Daoy (cell line): Measurements from ENCODE around the gene ANXA4. TPM values are rescaled to one million over a fixed set of nuclear protein-coding genes. Genes with fewer than 3 reads are reported as not detected.
"Not testable (repeated sequence)": the region's sequence is repeated elsewhere in the genome, so short reads cannot be mapped to it uniquely, and the experiment has no call there.

Experiments
- DNase-seq: peaks from one replicate; pipeline ENCODE4 v3.0.0-alpha.2; 2015; ENCODE audit warnings: low read depth
- total RNA-seq: library from RNA; depleted of rRNA; stranded (reverse); fragments of >200 nt; shearing (Covaris generic); gene quantifications from 2 replicates; pipeline ENCODE4 v1.2.3, GENCODE V29; 2014

The ANXA4 gene
- total RNA-seq, 1 experiment from 2014 or later: 7.0 TPM

DNA sequence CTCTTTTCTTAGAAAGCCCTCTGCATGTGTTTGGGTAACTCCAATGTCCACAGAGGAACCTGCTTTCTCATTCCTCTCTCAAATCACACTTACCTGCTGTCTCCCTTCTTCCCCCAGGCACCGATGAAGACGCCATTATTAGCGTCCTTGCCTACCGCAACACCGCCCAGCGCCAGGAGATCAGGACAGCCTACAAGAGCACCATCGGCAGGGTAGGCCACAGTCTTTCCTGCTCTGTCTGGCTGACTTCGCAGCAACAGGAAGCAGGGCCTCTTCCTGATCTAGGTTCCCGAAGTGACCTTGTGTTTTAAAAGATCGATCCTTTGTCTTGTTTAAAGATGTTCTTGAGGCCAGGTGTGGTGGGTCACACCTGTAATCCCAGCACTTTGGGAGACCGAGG is 62.5 kb downstream of the ANXA4 start:
- no peak for DNase-seq

DNA sequence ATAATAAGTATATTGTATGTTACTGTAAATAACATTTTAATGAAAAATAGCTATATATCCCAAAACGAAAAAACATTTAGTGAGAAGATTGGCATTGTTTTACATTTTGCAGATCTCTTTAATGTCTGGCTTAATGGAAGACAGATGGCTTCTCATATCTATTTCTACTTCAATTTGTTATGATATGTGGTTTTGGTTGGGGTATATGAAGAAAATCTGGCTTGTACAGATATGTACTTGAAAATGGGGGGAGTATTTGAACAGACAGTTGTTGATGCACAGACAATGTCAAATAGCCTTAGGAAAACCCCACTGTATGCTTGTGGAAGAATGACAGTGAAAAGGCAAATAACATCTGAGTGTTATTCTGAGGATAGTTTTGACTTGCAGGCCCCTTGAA is 64.0 kb downstream of the ANXA4 start:
- no peak for DNase-seq

DNA sequence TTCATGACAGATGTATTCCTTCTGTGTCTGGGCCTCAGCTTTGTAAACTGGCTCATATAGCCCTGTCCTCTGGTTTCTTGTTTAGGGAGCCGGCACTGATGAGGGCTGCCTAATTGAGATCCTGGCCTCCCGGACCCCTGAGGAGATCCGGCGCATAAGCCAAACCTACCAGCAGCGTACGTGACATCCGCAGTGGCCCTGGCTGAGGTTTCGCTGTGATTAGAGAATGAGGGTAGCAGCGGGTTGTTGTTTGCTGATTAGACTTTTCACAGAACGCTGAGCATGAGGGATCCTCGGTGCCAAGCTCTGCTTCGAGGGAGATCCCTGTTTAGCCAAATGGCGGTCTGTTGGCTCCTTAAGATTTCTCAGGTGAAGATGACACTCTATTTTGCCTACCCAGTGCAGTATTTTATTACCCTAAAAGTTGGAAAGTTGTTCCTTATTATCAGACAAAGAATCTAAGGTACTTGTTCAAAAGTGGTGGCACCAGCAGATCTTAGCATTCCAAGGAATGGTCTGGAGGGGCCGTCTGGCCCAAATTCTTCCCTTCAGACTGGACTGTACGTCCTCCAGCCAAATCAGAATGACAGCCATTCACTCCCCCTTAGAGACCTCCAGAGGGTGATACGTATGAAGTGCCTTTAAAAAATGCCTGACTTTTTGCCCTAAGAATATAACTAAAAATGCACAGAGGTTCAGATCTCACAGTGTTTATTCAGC is 66.0 kb downstream of the ANXA4 start:
- no peak for DNase-seq

DNA sequence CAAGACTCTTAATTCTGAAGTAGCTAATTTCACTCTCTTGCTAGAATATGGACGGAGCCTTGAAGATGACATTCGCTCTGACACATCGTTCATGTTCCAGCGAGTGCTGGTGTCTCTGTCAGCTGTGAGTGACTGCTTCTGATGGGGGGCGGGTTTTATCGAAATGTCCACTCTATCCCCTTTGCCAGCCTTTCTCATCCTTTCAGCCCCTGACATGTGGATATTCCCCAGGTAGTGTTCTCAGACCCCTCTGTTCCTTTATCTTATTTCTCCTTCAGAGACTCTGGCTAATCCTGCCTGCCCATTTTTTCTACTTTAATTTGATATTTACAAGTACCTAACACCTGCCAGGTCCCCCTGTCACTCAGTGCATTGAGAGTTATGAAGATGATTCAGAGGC is 68.6 kb downstream of the ANXA4 start:
- DNase-seq: no peak

DNA sequence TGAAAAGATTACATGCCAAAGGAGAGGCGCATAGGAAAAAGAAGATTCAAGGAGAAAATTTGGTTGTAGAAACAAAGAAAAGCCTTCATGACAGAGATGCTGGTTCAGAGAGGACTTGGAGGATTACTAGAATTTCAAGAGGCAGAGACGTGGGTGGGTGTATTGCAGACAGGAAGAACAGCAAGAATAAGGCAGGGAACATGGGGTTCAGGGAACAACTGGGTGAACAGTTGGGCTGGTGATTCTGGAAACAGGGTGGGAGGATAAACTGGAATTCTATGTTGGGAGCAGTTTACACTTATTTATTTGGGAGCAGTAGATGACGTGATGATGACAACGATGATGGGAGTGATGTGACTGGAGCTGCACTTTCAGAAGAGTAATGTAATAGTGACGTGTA is 69.1 kb downstream of the ANXA4 start:
- no peak for DNase-seq

DNA sequence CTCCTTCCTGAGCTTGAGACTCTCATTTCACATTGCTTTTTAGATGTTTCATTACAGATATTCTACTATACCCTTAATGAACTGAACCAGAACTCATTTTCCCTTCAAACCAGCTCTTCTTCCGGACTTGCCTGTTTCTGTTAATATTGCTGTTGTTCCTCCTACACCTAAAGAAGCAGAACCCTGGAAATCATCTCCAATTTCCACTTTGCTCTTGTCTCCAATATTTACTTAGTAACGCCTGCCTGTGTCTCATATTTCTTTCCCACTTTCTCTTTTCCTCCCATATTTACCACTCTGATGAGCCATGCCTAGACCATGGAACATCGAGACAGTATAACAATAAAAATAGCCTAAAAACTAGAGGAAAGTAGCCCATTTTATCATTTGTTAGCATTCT is 69.7 kb downstream of the ANXA4 start:
- DNase-seq: no peak

DNA sequence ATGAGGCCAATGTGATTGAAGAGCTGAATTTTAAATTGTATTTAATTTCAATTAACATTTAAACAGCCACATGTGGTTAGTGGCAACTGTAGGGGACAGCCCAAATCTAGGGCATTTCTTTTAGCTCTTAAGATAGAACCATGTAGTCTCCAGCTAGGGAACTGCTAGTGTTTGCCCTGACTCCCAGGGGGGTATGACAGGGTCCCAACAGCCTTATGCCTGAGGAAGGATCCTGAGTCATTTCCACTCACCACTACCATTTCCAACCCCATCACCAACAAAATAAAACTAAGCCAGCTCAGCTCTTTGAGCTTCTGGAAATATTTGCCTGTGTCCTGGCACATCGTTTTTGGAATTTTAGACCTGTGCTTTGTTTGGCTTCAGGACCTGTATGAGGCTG is 73.8 kb downstream of the ANXA4 start:
- peak; percentile 67 for DNase-seq

DNA sequence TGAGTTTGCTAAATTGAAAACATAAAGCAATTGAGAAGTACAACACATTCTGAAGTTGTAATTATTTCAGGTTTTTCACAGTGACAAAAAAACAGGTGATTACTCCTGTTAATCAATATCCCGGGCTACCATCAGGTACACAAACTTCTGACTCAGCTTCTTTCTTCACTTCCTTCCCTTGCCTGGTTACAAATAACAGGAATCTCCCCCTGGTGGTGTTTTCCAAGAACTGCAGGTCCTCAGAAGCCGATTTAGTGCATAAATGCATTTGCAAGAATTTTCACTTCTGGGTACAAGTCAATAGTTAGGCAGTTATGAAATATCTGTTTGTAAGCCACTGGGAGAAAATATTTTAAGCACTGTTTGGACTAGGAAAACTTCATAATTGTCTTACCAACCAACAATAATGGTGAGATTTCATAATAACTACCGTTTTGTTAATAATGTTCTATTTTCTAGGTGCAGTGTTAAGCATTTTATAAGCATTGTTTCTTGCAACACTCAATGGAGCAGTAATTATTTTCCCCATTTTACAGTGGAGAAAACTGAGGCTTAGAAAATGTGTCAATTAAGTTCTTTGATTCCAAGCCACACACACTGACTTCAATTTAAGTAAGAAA is 75.1 kb downstream of the ANXA4 start:
- DNase-seq: peak; percentile 68

DNA sequence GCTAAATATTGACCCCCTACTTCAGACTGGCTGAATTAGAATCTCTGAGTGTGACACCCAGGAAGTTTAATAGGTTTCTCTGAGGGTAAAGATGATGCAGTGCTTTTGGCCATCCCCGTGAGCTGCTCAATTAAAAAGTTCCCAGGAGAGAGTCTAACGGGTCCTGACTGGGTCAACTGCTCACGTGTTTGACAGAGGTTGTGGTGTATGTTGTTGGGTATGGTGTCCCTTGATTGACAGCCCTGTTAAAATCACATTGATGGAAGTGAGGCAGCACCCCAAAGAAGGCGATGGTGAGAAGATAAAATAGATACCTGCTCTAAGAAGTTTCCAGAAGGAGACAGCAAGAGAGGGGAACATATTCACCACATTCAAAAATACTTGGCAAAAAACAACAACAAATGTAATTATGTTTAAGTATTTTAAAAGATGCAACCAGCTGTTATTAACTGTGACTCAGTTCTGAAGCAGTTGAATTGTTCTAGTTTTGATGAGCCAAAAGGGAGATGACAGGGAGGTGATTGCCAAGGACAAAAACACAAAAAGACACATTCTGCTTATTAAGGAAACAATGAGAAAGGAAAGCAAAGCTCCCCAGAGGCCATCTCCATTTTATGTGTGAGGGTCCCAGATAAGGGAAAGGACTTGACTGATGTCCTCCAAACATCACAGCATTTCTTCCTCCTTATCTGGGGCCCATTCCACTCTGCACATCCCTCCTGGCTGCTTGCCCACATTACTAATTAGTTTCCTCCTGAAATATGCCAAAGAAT is 76.0 kb downstream of the ANXA4 start:
- DNase-seq: no peak

DNA sequence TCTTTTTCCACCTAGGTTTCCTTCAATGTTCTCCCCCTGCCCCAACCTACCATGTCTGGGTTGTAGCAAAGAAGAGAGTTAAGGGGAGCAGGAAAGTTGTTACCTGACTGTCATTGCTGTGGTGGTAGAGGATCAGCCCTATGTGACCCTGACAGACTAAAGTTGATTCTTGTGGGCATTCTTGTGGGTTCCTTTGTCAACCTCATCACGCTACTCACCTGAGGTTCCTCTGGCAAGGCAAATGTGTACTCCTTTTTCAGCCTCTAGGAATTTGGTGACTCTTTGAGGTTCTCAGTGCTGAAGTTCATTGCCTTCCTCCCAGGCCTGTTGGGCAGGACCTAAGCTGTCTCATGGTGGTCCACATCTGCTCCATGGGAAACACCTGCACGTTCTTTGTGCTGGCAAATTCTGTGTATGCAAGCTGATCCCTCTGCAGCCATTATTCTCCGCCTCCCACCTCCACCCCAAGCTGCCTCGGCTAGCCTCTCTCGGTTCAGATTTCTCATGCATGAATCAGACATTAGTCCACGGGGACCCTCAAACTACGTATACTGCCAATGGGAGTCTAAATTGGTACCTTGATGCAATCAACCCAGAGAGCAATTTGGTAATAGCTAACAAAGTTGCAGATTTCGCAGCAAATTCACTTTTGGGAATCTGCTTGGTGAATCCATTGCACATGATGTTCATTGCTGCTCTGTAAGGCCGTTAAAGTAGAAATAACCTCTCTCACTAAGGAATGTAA is 86.0 kb downstream of the ANXA4 start:
- DNase-seq: no peak

DNA sequence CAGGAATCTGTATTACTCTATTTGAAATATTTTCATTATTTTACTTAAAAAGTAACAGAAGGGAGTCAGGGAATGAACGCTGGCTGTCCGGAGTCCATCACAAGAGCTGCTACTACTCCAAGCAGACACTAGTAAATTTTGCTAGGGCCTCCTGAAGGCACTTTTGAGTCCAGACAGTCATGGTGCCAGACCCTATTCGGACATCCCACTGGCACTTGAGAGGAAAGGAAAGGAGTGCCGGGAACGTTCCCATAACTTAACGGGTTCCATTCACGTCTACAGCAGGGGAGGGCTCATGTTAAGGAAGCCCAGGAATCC is 87.0 kb downstream of the ANXA4 start:
- no peak for DNase-seq

DNA sequence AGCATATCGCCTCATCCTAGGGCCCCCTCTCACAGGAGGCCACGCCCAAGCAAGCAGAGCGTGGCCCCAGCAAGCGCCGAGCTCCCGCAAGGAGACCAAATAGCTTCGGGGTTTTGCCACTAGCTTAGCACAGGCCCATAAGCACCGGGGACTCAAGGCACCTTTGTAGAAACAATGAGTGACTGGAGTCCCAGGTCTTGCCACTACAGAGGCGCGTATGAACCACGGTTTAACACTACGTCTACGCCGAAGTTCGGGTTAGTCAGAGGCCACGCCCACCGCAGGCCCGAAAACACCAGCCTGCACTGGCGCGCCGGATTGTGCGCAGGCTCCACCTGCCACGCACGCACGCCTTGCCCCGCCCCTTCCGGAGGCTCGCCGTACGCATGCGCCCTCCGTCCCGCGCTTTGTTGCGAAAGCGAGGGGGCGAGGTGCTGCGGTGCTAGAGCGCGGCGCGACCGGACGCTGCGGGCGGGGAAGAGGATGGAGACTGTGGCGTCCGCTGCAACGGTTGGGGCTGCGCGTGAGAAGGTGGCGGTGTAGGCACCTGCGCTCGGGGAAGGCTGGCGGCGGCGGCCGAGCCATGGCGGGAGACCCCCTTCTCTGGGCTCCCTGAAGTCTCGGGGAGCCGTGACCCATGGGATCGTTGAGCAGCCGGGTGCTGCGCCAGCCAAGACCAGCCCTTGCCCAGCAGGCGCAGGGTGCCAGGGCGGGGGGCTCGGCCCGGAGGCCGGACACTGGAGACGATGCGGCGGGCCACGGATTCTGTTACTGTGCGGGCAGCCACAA is 87.5 kb downstream of the ANXA4 start, which contains the start of gene GMCL1:
Gene GMCL1, plus strand, starts transcription at position 405 of the 789 bp plus-strand sequence. Its CDS starts 233 bp downstream, at position 638.
- DNase-seq: peak; percentile 98

DNA sequence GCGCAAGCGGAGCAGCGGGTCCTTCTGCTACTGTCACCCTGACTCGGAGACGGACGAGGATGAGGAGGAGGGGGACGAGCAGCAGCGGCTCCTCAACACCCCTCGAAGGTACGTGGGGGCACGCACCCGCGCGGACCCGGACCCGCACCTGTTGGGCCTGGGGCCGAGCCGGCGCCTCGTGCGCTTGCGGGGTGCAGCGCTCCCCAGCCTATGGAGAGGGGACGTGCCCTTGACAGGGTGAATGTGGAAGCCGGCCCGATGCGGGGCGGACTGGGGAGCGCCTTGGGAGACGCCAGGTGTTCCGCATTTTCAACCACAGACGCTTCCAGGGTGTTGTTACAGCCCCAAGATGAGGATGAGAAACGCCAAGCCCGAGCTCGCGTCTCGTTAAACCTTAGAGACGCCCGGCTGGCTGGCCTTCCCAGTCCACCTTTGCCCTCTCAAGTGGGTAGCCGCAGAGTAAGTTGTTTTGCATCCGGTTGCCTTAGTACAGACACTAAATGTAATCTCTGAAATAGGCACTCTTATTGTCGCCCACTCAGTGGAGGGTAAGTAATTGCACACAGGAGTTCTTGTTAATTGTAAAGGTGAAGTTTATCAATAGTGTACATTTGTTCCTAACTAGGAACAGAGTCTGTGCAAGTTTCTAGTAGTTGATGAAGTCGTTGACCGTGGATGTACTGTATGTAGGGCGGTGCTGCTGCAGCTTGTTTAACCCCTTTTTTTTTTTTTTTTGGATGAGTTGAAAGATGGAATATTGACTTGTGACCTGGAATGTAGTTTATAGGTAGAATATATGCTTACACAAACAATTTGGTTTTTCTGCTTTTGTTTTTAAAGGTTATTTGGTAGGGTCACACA is 88.3 kb downstream of the ANXA4 start:
- DNase-seq: peak; percentile 40

DNA sequence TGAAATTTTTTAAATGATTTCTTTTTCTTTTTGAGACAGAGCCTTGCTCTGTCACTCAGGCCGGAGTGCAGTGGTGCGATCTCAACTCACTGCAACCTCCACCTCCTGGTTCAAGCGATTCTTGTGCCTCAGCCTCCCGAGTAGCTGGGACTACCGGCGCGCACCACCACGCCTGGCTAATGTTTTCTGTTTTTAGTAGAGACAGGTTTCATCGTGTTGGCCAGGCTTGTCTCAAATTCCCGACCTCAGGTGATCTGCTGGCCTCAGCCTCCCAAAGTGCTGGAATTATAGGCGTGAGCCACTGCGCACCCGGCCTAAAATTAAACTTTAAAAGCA is 88.9 kb downstream of the ANXA4 start:
- not testable (repeated sequence) for DNase-seq

DNA sequence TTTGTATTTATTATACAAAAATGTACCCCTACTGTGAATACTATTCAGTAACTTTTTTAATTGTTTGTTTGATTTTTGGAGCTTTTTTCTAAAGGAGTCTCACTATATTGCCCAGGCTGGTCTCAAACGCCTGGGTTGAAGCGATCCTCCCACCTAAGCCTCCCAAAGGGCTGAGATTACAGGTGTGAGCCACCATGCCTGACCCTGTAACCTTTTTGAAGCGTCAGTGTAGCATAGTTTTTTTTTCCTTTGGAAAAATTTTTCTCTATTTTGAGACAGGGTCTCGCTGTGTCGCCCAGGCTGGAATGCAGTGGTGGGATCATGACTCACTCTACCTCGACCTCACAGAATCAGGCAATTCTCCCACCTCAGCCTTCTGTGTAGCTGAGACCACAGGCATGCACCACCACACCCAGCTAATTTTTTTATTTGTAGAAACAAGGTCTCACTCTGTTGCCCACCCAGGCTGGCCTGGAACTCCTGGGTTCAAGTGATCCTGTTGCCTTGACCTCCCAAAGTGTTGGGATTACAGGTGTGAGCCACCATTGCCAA is 89.5 kb downstream of the ANXA4 start:
- peak; percentile 37 for DNase-seq

DNA sequence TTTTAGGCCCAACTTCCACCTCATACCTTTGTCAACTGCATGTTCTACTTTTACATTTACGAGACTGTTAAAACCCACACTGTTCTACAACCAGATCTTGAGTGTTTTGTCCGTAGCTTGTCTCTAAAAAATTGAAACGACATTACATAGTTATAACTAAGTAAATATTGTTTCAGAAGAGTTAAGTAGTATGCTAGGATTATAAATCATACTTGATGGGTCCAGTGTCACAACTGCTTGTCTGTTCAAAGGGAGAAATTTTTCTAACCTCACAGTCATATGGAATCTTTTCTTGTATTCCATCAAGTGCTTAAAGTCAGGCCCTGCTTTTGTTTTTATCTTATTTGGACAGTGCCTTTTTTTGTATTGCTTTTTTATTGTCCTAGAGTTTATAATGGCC is 91.8 kb downstream of the ANXA4 start:
- no peak for DNase-seq

DNA sequence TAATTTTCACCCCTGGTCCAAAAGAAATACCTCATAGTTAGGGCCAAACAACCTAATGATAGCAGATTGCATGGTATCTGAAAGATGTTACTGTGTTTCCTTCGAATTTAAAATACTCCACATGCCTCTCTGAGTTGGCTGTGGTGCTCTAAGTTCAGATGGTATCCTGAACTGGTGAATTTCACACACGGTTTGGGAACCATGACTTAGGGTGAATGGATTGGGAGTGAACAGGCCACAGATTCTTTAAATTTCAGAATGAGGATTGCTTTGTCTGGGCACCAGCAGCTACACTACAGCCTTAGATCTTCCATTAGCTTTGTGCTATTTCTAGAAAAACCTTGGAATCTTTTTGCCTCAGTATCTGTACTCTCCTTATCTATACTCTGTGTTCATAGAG is 93.7 kb downstream of the ANXA4 start:
- DNase-seq: no peak

DNA sequence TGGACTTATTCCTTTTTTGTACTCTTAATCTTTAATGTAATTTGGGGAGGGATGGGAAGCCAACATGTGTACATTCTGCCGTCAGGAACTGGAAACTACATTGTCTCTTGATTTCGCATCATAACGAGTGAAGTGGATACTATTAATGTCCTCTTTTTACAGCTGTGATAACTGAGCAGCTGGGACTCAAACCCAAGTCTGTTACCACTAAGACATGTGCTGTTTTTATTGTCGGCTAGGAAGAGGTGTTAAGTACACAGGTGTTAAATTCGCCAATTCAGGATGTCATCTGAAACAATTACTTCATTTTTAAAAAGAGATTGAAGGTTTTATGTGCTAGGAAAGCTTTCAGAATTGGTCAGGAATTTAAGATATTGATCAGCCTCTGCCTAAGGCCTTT is 94.4 kb downstream of the ANXA4 start:
- no peak for DNase-seq

DNA sequence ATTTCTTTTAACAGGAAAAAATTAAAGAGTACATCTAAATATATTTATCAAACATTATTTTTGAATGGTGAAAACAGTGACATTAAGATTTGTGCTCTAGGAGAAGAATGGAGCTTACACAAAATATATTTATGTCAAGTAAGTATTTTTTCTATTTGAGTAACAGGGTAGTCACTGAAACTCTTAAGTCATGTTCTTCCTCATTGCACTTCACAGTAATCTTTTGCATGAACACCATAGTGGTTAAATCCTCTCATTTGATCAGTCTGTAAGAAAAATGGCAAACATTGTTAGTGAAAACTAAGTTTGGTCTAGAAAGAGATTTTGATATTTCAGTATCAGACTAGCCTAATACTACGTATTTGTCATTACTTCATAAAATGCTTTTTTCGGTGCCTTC is 95.6 kb downstream of the ANXA4 start:
- no peak for DNase-seq

DNA sequence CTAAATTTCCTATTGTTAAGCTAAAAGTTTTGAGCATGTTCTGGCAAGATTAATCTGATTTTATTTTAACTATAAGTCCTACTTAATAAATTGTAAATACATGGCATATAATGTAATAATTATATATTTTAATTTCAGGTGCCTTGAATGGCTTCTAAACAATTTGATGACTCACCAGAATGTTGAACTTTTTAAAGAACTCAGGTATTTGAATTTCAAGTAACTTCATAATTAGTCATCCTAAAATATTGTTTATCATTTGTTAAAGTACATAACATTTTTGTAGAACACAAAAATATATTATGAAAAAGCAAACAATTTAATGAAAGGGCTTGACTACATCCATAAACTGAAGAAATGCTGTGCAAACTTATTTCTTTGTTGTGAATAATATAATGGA is 102.1 kb downstream of the ANXA4 start:
- no peak for DNase-seq
